ENCODE data around the gene IFT22.
"Not testable (repeated sequence)": the region's sequence is repeated elsewhere in the genome, so short reads cannot be mapped to it uniquely, and the experiment has no call there.

DNA sequence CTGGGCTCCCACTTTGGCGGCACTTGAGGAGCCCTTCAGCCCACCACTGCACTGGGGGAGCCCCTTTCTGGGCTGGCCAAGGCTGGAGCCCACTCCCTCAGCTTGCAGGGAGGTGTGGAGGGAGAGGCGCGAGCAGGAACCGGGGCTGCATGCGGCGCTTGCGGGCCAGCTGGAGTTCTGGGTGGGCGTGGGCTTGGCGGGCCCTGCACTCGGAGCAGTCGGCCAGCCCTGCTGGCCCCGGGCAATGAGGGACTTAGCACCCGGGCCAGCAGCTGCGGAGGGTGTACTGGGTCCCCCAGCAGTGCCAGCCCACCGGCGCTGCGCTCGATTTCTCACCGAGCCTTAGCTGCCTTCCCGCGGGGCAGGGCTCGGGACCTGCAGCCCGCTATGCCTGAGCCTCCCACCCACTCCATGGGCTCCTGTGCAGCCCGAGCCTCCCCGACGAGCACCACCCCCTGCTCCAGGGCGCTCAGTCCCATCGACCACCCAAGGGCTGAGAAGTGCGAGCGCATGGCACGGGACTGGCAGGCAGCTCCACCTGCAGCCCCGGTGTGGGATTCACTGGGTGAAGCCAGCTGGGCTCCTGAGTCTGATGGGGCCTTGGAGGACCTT, 26.9 kb upstream of the IFT22 start:
- TF ChIP-seq, protein P1, sequence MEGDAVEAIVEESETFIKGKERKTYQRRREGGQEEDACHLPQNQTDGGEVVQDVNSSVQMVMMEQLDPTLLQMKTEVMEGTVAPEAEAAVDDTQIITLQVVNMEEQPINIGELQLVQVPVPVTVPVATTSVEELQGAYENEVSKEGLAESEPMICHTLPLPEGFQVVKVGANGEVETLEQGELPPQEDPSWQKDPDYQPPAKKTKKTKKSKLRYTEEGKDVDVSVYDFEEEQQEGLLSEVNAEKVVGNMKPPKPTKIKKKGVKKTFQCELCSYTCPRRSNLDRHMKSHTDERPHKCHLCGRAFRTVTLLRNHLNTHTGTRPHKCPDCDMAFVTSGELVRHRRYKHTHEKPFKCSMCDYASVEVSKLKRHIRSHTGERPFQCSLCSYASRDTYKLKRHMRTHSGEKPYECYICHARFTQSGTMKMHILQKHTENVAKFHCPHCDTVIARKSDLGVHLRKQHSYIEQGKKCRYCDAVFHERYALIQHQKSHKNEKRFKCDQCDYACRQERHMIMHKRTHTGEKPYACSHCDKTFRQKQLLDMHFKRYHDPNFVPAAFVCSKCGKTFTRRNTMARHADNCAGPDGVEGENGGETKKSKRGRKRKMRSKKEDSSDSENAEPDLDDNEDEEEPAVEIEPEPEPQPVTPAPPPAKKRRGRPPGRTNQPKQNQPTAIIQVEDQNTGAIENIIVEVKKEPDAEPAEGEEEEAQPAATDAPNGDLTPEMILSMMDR (IDR thresholded peaks at IDR 0.05), result not testable (repeated sequence)
- TF ChIP-seq, protein P2, sequence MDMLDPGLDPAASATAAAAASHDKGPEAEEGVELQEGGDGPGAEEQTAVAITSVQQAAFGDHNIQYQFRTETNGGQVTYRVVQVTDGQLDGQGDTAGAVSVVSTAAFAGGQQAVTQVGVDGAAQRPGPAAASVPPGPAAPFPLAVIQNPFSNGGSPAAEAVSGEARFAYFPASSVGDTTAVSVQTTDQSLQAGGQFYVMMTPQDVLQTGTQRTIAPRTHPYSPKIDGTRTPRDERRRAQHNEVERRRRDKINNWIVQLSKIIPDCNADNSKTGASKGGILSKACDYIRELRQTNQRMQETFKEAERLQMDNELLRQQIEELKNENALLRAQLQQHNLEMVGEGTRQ (IDR thresholded peaks at IDR 0.05; ENCODE audit: borderline replicate concordance, low read depth, low read length), result not testable (repeated sequence)
- TF ChIP-seq, protein P3, sequence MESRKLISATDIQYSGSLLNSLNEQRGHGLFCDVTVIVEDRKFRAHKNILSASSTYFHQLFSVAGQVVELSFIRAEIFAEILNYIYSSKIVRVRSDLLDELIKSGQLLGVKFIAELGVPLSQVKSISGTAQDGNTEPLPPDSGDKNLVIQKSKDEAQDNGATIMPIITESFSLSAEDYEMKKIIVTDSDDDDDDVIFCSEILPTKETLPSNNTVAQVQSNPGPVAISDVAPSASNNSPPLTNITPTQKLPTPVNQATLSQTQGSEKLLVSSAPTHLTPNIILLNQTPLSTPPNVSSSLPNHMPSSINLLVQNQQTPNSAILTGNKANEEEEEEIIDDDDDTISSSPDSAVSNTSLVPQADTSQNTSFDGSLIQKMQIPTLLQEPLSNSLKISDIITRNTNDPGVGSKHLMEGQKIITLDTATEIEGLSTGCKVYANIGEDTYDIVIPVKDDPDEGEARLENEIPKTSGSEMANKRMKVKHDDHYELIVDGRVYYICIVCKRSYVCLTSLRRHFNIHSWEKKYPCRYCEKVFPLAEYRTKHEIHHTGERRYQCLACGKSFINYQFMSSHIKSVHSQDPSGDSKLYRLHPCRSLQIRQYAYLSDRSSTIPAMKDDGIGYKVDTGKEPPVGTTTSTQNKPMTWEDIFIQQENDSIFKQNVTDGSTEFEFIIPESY (IDR thresholded peaks at IDR 0.05; ENCODE audit: borderline replicate concordance, low read depth), result not testable (repeated sequence)
- TF ChIP-seq EP300 (IDR thresholded peaks at IDR 0.05; ENCODE audit: borderline replicate concordance in 1 of 2, low read depth in 1 of 2, low read length in 1 of 2); RCOR1 (IDR thresholded peaks at IDR 0.05; ENCODE audit: low read length); YY1 (IDR thresholded peaks at IDR 0.05; ENCODE audit: low read depth); MXI1 (IDR thresholded peaks at IDR 0.05; ENCODE audit: low read depth, low read length); NFIC (IDR thresholded peaks at IDR 0.05; ENCODE audit: borderline replicate concordance); EZH2phosphoT487 (IDR thresholded peaks at IDR 0.05; ENCODE audit: borderline replicate concordance, low read depth); MEF2A (IDR thresholded peaks at IDR 0.05; ENCODE audit: borderline replicate concordance, low read depth); POLR2AphosphoS5 (IDR thresholded peaks at IDR 0.05; ENCODE audit: low read depth, low read length); CHD2 (IDR thresholded peaks at IDR 0.05; ENCODE audit: low read length, partially characterized antibody): not testable (repeated sequence)
- TF ChIP-seq, protein P4, sequence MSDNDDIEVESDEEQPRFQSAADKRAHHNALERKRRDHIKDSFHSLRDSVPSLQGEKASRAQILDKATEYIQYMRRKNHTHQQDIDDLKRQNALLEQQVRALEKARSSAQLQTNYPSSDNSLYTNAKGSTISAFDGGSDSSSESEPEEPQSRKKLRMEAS (IDR thresholded peaks at IDR 0.05; ENCODE audit: low read depth), result not testable (repeated sequence)

All from SK-N-SH (cell line).